Measurements from ENCODE around the gene RTCA.
"Not testable (repeated sequence)": the region's sequence is repeated elsewhere in the genome, so short reads cannot be mapped to it uniquely, and the experiment has no call there.

The RTCA gene

DNA sequence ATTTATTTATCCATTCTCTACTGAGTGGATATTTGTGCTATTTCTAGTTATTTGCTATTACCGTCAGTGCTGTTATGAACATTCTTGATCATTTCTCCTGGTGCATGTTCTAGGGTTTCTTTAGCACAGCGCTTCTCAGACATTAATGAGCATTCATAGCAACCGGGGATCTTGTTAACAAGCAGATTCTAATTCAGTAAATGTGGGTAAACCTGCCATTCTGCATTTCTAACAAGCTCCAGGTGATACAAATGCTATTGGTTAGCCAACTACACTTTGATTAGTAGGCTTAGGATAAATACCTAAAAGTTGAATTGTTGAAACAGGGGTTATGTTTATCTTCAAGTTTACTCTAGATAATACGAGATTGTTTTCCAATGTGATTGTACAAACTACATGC, 13.1 kb upstream of the RTCA start:
- CTCF ChIA-PET = no interaction called here
- DNase-seq (ENCODE audit: extremely low spot score) = no peak
- POLR2A ChIA-PET = no interaction called here
- TF ChIP-seq, protein P1, sequence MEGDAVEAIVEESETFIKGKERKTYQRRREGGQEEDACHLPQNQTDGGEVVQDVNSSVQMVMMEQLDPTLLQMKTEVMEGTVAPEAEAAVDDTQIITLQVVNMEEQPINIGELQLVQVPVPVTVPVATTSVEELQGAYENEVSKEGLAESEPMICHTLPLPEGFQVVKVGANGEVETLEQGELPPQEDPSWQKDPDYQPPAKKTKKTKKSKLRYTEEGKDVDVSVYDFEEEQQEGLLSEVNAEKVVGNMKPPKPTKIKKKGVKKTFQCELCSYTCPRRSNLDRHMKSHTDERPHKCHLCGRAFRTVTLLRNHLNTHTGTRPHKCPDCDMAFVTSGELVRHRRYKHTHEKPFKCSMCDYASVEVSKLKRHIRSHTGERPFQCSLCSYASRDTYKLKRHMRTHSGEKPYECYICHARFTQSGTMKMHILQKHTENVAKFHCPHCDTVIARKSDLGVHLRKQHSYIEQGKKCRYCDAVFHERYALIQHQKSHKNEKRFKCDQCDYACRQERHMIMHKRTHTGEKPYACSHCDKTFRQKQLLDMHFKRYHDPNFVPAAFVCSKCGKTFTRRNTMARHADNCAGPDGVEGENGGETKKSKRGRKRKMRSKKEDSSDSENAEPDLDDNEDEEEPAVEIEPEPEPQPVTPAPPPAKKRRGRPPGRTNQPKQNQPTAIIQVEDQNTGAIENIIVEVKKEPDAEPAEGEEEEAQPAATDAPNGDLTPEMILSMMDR (IDR thresholded peaks at IDR 0.05; ENCODE audit: control extremely low read depth, extremely low read depth, low read depth, missing control alignments) = no peak

DNA sequence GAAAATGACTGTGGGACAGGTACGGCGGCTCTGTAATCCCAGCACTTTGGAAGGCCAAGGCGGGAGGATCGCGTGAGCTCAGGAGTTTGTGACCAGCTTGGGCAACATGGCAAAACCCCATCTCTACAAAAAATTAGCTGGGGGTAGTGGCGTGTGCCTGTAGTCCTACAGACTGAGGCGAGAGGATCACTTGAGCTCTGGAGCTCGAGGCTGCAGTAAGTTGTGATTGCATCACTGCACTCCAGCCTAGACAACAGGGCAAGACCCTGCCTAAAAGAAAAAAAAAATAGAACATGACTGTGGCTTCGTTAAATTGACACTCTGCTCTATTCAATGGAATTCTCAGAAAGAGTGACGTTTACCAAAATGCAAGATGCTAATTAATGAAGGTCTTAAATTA, 12.5 kb upstream of the RTCA start:
- ChIA-PET POLR2A (no interaction called here), CTCF (no interaction called here)

DNA sequence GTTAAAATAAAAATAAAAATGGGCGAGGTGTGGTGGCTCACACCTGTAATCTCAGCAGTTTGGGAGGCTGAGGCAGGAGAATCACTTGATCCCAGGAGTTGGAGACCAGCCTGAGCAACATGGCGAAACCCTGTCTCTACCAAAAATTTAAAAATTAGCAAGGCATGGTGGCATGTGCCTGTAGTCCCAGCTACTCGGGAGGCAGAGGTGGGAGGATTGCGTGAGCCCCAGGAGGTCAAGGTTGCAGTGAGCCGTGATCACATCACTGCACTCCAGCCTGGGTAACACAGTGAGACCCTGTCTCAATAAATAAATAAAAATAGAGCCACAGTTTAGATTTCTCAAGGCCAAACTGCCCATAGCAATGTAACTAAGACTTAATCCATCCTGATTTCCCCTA, 9.7 kb upstream of the RTCA start:
- POLR2A ChIA-PET; DNase-seq (ENCODE audit: extremely low spot score): not testable (repeated sequence)
- CTCF ChIA-PET = interaction anchor here (1.1 kb wide), 1 partner anchor 10 kb away, joined by 4 read pairs; the partner anchor contains the start of gene RTCA

More for the DNA sequence above, 12.5 kb upstream of the RTCA start:
- TF ChIP-seq, protein P1 (IDR thresholded peaks at IDR 0.05; ENCODE audit: control extremely low read depth, extremely low read depth, low read depth, missing control alignments) = no peak
- no peak for DNase-seq (ENCODE audit: extremely low spot score)

DNA sequence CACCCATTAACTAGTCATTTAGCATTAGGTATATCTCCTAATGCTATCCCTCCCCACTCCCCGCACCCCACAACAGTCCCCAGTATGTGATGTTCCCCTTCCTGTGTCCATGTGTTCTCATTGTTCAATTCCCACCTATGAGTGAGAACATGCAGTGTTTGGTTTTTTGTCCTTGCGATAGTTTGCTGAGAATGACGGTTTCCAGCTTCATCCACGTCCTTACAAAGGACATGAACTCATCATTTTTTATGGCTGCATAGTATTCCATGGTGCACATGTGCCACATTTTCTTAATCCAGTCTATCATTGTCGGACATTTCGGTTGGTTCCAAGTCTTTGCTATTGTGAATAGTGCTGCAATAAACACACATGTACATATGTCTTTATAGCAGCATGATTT, 7.6 kb upstream of the RTCA start:
- POLR2A ChIA-PET; DNase-seq (ENCODE audit: extremely low spot score); CTCF ChIA-PET: not testable (repeated sequence)

DNA sequence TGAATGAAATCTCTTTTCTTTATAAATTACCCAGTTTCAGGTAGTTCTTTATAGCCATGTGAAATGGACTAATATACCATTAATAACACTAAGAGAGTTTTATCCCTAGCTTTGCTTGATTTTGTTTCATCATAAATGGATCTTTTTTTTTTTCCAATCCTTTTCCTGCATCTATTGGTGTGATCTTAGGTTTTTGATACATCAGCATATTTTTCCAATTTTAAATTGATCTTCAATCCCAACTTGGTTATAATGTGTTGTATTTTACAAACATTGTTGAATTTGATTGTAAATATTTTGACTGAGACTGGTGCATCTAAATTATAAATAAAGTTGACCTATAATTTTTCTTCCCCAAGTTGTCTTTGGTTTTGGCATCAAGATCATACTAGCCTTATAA, 4.3 kb upstream of the RTCA start:
- DNase-seq (ENCODE audit: extremely low spot score) = no peak
- ChIA-PET CTCF (no interaction called here), POLR2A (no interaction called here)
- TF ChIP-seq, protein P1 (IDR thresholded peaks at IDR 0.05; ENCODE audit: control extremely low read depth, extremely low read depth, low read depth, missing control alignments) = no peak

DNA sequence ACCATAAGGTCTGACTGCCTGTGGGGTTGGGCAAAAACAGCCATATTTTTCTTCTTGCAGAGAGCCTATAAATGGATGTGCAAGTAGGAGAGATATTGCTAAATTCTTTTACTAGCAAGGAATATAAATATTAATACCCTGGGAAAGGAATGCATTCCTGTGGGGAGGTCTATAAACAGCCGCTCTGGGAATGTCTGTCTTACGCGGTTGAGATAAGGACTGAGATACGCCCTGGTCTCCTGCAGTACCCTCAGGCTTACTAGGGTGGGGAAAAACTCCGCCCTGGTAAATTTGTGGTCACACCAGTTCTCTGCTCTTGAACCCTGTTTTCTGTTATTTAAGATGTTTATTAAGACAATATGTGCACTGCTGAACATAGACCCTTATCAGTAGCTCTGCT, 1.9 kb upstream of the RTCA start:
- DNase-seq (ENCODE audit: extremely low spot score); POLR2A ChIA-PET: not testable (repeated sequence)
- CTCF ChIA-PET = interaction anchor here (1.0 to 1.5 kb wide), 3 partner anchors 9 to 456 kb away, joined by 3 to 4 read pairs (median 3); no protein-coding TSS in a partner anchor

DNA sequence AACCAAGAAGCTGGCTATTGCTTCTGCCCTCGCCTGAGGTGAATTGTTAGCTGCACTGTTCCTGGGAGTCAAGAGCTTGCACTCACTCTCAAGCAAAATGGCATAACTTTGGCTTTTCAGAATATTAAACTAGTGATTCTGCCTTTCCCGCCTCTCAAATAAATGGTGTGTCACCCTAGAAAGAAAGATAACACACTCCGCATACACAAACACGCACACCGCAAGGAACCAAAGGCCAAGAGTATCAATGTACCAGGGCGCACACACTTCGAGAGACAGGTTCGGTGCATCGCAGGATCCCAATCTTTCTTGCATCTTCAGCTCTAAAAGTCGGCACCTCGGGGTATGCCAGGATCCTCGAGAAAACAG, 470 bp upstream of the RTCA start:
- POLR2A ChIA-PET = interaction anchor here (2.4 kb wide), 1 partner anchor 16 kb away, joined by 13 read pairs; the partner anchor contains the start of gene DBT
- TF ChIP-seq, protein P1 (IDR thresholded peaks at IDR 0.05; ENCODE audit: control extremely low read depth, extremely low read depth, low read depth, missing control alignments) = no peak
- CTCF ChIA-PET = interaction anchor here (0.8 to 2.6 kb wide), 14 partner anchors 14 to 620 kb away, joined by 3 to 6 read pairs (median 4); no protein-coding TSS in a partner anchor
- no peak for DNase-seq (ENCODE audit: extremely low spot score)

DNA sequence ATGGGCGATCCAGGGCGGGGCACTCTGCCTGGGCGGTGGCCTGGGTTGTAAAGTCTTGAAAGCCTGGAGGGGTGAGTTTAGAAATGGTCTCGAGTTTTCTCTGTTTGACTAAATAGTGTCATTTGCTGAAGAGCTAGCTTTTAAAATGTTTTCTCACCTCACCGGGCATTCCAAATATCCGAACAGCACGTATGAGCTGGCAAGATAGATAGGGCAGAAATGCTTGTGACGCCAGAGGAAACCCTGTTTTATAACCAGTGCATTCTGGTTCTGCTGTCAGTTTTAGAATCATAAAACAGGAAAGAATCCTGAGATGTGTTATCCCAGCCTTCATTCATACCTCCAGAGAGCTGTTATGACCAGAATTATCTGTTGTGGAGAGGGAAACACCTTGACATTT, 725 bp downstream of the RTCA start:
- POLR2A ChIA-PET = interaction anchor here (2.4 kb wide), 1 partner anchor 17 kb away, joined by 13 read pairs; the partner anchor contains the start of gene DBT
- CTCF ChIA-PET = interaction anchor here (1.1 to 2.6 kb wide), 8 partner anchors 10 to 619 kb away, joined by 3 to 6 read pairs (median 4); partner anchors contain the start of gene DBT
- no peak for DNase-seq (ENCODE audit: extremely low spot score)
- TF ChIP-seq, protein P1 (IDR thresholded peaks at IDR 0.05; ENCODE audit: control extremely low read depth, extremely low read depth, low read depth, missing control alignments) = no peak

Data from GM10248 (cell line).